MG63 (cell line): ENCODE results near the gene EXOC7. TPM values are rescaled to one million over a fixed set of nuclear protein-coding genes. Genes with fewer than 3 reads are reported as not detected.
"Not testable (repeated sequence)": the region's sequence is repeated elsewhere in the genome, so short reads cannot be mapped to it uniquely, and the experiment has no call there.

Experiments
- DNase-seq: peaks from one replicate; pipeline ENCODE4 v3.0.0-alpha.2; 2020
- H3K27me3 ChIP-seq: fragments of 250-450 bp; sonication (Bioruptor Pico); 2 replicates; pipeline ENCODE4 v1.5.1; 2020; ENCODE audit warnings: mild to moderate bottlenecking, moderate library complexity
- H3K36me3 ChIP-seq: fragments of 250-450 bp; sonication (Bioruptor Pico); 2 replicates; pipeline ENCODE4 v1.5.1; 2020; ENCODE audit warnings: mild to moderate bottlenecking, moderate library complexity
- H3K4me3 ChIP-seq: fragments of 250-450 bp; sonication (Bioruptor Pico); 2 replicates; pipeline ENCODE4 v1.5.1; 2020; ENCODE audit warnings: mild to moderate bottlenecking, moderate library complexity
- H3K9me3 ChIP-seq: fragments of 250-450 bp; sonication (Bioruptor Pico); 2 replicates; pipeline ENCODE4 v1.5.1; 2020; ENCODE audit warnings: mild to moderate bottlenecking, moderate library complexity
- total RNA-seq: library from RNA; depleted of rRNA; stranded (reverse); fragments of >200 nt; shearing (Covaris generic); gene quantifications from 2 replicates; pipeline ENCODE4 v1.2.3, GENCODE V29; 2014; ENCODE audit warnings: low replicate concordance

The EXOC7 gene
- total RNA-seq, 1 experiment from 2014 or later: 81.8 TPM

DNA sequence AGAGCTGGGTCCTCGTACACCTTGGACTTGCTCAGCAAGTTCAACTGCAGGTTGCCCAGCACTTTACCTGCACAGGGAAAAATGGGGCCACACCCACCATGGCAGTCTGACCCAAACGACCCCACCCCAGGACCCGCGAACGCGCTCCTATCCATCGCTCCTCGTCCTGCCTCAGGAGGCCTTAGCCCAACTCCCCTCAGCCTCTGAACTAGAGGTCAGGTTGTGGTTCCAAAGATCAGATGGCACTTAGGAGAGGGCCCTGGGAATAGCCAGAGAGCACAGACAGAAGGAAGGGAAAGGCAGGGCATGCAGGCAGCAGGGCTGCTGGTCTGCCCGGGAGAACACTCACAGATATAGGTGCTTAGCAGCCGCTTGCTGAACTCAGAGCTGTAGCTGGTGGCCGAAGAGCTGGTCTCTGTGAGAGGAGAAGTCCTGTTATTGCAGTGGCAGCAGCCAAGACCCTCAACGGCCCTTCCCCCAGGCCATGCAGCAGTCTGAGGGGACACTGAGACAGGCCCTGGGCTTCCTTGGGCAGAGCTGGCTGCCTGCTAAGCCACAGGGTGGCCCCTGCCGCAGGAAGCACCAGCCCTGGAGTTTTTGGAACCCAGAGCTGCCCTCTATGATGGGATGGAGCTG is 17.7 kb downstream of the EXOC7 start:
- Histone ChIP-seq H3K27me3 (no peaks in the 10 kb centered on the region), H3K36me3 (peaks cover 58% of the 10 kb centered on the region), H3K4me3 (no peak overlapping the region), H3K9me3 (no peaks in the 10 kb centered on the region)
- no peak for DNase-seq

DNA sequence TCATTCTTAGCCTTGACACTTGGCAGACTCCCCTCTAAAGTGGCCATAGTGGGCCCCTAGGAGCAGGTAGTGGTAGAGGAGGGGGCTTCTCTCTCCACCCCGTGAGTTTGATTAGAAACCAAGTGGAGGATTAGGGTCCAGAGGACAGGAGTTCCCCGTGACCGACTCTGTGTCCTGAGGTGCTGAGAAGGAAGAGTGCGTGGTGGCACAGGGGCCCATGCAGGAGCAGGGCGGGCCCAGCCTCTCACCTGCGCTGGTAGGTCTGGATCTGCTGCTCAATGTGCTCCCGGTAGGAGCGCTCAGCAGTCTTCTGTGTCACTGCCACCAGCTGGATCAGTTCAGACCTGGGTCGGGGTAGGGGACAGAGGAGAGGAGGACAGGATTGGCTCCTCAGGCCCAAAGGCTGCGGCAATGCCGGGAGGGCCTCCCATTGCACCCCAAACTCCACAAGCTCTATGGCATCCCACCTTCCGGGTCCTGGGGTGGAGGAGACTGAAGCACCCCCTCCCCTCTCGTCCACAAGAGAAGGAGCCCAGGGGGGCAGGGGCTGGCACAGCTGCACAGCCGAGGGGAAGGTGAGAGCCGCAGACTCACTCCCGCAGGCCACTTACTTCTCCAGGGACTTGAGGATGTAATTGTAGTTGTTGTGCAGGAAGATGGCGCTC is 18.4 kb downstream of the EXOC7 start:
- Histone ChIP-seq H3K9me3 (no peaks in the 10 kb centered on the region), H3K36me3 (peaks cover 51% of the 10 kb centered on the region), H3K4me3 (no peak overlapping the region), H3K27me3 (peaks cover 4% of the 10 kb centered on the region)
- DNase-seq: no peak

DNA sequence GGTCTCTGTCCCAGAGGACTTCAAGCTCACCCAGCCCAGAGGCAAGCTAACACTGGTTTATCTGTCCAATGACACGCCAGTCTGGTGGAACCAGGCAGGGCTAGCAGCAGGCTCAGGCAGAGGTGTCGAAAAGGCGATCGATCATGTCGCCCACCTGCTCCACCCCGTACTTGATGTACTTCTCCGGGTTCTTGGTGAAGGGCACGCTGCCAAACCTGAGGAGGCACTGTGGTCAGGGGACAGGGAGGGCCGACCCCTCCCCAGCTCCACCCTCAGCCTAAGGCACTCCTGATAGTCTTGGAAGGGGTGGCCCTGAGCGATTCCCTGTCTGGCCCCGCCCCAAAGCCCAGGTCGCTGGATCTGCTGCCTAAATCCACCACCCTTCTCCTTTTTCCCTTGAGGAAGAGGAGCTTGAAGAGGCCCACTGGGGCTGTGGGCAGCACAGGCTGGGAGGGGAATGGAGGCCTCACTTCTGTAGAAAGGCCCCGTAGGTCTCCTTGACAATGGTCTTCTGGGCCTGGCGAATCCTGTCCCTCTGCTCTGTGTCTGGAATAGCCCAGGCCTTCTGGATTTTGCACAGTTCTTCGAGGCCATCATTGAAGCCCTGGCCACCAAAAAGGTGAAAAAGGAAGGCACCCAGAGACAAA is 19.9 kb downstream of the EXOC7 start:
- H3K36me3 ChIP-seq: peaks cover 36% of the 10 kb centered on the region

DNA sequence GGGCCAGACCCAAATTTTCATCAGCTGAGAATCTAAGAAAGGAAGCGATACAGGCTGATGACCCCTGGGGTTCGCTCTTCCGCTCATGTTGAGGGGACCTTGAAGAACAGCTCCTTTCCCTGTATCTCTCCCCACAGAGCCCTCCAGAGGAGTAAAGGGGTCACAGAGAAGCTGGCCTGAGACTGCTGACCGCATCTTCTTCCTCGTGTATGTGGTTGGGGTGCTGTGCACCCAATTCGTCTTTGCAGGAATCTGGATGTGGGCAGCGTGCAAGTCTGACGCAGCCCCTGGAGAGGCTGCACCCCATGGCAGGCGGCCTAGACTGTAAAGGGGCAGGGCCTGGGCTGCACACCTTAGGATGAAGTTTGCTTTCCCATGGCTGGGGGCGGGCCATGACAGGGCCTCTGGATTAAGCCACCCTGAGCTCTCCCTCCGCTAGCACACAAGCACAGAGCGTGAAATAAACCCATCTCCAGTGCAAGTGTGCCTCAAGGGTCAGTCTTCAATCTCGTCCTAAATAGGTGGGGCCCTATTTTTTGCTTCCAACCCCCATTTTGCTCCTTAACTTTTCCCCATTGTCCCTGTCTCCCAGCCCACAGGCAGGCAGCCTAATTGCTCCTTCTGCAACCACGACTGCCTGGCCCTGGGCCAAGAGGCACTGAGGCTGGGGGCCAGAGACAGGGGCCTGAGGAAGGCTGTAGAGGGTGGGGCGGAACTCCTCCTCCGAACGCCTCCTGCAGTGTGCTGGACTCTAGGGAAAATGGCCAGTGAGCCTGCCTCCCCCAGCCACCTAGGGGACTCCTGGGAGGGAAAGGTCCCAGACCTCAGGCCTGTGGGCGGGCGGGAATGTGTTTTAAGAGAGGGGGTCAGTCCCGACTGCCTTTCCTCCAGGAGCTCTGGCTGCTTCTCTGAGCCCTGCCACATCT is 21.0 kb downstream of the EXOC7 start:
- DNase-seq: no peak
- Histone ChIP-seq H3K9me3 (no peaks in the 10 kb centered on the region), H3K36me3 (peaks cover 27% of the 10 kb centered on the region), H3K4me3 (no peak overlapping the region), H3K27me3 (peaks cover 29% of the 10 kb centered on the region)

More for the DNA sequence above, 19.9 kb downstream of the EXOC7 start:
- no peak for DNase-seq
- no peaks in the 10 kb centered on the region for H3K9me3 ChIP-seq
- H3K4me3 ChIP-seq: no peak overlapping the region
- peaks cover 20% of the 10 kb centered on the region for H3K27me3 ChIP-seq

DNA sequence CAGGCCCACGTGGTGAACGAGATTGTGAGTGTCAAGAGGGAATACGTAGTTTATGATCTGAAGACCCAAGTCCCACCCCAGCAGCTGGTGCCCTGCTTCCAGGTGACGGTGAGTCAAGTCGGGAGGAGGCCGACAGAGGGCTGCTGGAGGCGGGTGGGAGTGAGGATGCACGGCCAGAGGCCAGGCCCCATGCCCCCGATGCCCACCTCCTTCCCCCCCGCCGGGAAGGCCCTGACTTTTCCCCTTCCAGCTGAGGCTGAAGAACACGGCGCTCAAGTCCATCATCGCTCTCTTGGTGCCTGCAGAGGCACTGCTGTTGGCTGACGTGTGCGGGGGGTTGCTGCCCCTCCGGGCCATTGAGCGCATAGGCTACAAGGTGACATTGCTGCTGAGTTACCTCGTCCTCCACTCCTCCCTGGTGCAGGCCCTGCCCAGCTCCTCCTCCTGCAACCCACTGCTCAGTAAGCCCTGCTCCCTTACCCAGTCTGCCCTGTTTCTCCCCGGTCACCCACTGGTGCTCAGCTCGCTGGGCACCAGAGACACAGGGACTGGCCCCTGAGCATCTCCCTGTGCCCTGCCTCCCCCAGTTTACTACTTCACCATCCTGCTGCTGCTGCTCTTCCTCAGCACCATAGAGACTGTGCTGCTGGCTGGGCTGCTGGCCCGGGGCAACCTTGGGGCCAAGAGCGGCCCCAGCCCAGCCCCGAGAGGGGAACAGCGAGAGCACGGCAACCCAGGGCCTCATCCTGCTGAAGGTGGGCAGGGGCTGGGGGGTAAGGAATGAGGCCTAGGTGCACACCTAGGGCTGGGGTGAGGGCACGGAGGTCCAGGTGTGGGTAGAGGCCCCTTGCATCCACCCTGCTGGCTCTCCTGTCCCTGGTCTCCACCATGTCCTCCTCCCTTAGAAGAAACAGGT is 22.0 kb downstream of the EXOC7 start:
- peaks cover 21% of the 10 kb centered on the region for H3K36me3 ChIP-seq
- H3K9me3 ChIP-seq: no peaks in the 10 kb centered on the region
- H3K4me3 ChIP-seq: no peak overlapping the region
- peaks cover 40% of the 10 kb centered on the region for H3K27me3 ChIP-seq
- DNase-seq: no peak

DNA sequence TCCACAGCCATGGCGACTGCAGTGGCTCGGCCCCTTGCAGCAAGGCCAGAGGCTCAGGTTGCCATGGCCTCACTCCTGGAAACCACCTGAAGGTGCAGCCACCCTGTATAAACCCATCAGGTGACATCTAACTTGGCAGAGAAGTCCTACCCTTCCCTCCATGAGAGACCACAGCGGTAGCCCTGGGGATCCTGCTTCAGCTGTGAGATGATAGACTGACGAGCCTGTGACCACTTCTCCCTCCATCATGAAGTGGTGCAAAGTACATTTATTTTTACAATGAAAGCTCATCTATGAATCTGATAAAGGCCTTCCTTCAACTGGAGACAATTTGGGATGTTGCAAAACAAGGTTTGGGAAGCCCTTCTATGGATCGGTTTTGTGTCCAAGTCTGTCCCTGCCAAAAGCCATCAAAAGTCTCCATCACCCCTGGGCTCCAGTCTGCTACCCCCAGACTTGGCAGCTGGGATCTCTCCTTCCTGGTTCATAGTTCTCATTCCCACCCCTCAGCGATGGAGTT is 22.8 kb downstream of the EXOC7 start:
- H3K4me3 ChIP-seq: no peak overlapping the region
- H3K9me3 ChIP-seq: no peaks in the 10 kb centered on the region
- H3K36me3 ChIP-seq: peaks cover 19% of the 10 kb centered on the region
- no peak for DNase-seq
- peaks cover 47% of the 10 kb centered on the region for H3K27me3 ChIP-seq

DNA sequence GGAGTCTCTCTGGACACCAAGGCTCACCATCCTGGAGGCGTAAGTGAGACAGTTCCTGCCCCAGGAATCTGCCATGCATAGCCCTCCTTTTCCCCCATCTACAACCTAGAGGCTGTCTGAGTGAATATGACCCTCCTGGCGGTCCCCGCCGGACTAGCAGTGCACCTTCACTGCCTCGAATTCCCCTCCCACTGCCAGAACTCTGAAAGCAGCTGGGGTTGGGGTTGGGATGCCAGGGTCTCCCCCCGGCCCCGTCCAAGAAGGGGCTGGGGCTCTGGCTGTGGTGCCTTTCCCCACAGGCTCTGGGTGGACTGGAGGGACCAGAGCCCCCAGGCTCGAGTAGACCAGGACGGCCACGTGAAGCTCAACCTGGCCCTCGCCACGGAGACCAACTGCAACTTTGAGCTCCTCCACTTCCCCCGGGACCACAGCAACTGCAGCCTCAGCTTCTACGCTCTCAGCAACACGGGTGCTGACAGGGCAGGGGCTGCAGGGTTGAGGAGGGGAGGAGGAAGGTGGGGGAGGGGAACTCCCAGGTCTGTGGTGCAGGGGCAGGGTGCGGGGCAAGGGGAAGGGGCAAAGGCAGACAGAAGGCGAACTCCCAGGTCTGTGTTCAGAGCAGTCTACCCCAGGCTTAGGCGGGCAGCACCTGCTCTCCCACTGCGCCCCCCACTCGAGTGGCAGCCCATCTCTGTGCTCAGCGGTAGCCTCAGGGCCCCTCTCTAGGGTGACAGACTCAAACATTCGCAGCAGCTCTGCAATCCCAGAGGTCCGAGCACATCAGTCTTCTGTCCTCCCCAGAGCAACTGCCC is 23.4 kb downstream of the EXOC7 start:
- peaks cover 53% of the 10 kb centered on the region for H3K27me3 ChIP-seq
- H3K9me3 ChIP-seq: no peaks in the 10 kb centered on the region
- peaks cover 15% of the 10 kb centered on the region for H3K36me3 ChIP-seq
- H3K4me3 ChIP-seq: no peak overlapping the region
- DNase-seq: no peak

DNA sequence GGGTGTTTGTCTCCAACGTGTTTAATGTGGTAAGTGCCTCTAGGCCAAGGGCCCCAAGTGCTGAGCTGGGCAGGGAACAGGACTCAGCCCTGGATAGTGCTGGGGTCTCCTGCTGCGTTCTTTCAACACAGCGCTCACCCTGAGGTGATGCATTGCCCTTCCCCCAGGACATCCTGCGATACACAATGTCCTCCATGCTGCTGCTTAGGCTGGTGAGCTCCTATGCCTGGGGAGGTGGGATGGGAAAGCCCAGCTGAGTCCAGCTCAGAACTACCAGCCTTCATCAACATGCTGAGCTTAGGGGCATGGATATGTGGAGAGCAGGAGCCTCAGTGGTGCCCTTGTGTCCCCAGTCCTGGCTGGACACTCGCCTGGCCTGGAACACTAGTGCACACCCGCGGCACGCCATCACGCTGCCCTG is 24.0 kb downstream of the EXOC7 start:
- Histone ChIP-seq H3K4me3 (no peak overlapping the region), H3K9me3 (no peaks in the 10 kb centered on the region), H3K27me3 (peaks cover 60% of the 10 kb centered on the region), H3K36me3 (peaks cover 10% of the 10 kb centered on the region)
- no peak for DNase-seq

DNA sequence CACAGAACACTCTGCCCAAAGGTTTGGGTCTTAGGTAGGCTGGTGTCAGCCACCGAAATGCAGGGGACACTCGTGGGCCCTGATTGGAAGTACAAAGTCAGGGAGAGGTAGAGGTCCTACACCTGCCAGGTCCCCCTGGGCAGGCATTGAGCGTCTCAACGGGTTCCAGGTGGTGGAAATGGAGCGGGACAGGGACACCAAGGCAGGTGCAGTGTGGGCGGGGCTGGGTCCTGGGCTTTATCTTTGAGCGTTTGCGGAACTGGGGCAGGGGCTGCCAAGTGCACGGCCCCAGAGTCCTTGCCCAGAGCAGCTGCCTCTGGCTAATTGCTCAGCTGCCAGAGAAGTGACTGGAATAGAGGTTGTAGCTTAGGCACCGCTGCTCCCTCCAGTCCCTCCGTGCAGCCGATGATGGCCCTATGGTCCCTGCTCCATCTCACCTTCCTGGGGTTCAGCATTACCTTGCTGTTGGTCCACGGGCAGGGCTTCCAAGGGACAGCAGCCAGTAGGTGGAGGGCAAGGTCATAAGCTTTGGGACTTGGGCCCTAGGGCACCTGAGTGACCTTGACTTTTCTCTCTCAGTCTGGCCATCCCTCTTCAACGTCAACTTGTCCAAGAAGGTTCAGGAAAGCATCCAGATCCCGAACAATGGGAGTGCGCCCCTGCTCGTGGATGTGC is 24.6 kb downstream of the EXOC7 start, which contains the start of gene ZACN:
Gene ZACN (plus strand): TSS at position 323 of the 675 bp plus-strand sequence. CDS start 83 bp downstream, at position 406.
- H3K9me3 ChIP-seq: no peaks in the 10 kb centered on the region
- peaks cover 5% of the 10 kb centered on the region for H3K36me3 ChIP-seq
- H3K4me3 ChIP-seq: no peak within 1 kb of the TSS
- peaks cover 65% of the 10 kb centered on the region for H3K27me3 ChIP-seq
- DNase-seq: no peak

DNA sequence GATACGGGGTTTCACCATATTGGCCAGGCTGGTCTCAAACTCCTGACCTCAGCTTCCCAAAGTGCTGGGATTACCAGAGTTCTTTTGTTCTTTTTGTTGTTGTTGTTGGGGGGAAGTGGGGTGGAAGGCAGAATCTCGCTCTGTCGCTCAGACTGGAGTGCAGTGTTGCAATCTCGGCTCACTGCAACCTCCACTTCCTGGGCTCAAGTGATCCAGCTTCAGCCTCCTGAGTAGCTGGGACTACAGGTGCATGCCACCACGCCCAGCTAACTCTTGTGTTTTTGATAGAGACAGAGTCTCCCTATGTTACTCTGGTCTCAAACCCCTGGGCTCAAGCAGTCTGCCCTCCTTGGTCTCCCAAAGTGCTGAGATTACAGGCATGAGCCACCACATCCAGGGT is 25.2 kb downstream of the EXOC7 start:
- not testable (repeated sequence) for H3K9me3 ChIP-seq, H3K36me3 ChIP-seq, DNase-seq, H3K4me3 ChIP-seq
- peaks cover 71% of the 10 kb centered on the region for H3K27me3 ChIP-seq

DNA sequence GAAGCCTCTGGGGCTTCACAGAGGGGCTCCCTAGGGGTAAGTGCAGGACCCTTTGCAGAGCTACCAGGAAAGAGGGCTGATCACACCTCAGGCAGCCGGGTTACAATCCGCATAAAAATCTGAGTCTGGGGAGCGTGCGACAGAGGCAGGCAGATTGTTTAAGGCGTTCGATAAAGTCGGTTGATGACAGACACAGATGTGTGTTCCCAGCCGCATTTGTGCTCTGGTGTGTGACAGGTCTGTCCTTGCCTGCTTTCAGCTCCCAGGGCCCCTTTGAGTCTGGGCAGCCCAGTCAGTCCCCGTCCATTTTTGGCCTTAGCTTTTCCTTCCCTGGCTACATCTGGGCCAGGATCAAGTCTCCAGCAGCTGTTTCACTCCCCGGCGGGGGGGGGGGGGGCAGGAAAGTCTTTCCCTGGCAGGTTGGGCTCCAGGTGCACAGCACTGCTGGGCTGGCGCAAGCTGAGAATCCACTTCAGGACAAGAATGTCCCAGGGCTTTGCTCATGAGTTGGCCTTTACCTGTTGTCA is 25.9 kb downstream of the EXOC7 start:
- H3K9me3 ChIP-seq: no peaks in the 10 kb centered on the region
- no peak for DNase-seq
- no peak overlapping the region for H3K4me3 ChIP-seq
- H3K27me3 ChIP-seq: peaks cover 71% of the 10 kb centered on the region
- H3K36me3 ChIP-seq: no peaks in the 10 kb centered on the region; the same call in 1 of the 2 replicates

DNA sequence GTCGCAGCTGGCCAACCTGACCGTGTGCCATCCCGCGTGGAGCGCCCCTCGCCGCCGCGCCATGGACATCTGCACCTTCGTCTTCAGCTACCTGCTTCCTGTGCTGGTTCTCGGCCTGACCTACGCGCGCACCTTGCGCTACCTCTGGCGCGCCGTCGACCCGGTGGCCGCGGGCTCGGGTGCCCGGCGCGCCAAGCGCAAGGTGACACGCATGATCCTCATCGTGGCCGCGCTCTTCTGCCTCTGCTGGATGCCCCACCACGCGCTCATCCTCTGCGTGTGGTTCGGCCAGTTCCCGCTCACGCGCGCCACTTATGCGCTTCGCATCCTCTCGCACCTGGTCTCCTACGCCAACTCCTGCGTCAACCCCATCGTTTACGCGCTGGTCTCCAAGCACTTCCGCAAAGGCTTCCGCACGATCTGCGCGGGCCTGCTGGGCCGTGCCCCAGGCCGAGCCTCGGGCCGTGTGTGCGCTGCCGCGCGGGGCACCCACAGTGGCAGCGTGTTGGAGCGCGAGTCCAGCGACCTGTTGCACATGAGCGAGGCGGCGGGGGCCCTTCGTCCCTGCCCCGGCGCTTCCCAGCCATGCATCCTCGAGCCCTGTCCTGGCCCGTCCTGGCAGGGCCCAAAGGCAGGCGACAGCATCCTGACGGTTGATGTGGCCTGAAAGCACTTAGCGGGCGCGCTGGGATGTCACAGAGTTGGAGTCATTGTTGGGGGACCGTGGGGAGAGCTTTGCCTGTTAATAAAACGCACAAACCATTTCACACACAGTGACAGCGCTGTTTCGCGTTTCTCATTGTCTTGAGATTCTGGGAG is 26.6 kb downstream of the EXOC7 start:
- Histone ChIP-seq H3K27me3 (peaks cover 71% of the 10 kb centered on the region), H3K4me3 (no peak overlapping the region), H3K36me3 (no peaks in the 10 kb centered on the region), H3K9me3 (no peaks in the 10 kb centered on the region)
- DNase-seq: no peak

DNA sequence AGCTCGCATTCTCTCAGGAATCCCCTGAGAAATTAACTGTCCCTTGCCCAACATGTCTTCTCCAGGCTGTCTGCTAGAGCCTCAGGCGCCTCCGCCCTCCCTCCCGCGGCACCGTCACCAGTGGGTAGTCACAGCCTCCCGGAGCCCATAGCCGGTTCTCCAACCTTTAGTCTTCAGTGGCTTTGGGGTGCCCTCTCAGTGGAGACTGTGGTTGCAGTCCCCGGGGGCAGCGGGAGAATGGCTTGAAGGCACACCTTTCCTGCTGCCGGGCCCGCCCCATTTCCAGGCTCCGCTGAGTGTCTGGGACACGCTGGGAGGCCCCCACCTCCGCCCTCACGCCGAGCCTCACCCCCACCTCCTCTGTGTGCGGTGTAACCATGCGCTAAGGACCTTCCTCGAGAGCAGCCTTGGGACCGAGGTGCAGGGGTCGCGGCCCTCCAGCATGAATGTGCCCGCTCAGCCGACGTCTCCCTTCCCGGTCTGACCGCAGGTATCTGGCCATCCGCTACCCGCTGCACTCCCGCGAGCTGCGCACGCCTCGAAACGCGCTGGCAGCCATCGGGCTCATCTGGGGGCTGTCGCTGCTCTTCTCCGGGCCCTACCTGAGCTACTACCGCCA is 27.3 kb downstream of the EXOC7 start:
- no peaks in the 10 kb centered on the region for H3K36me3 ChIP-seq
- no peak for DNase-seq
- H3K4me3 ChIP-seq: no peak overlapping the region
- H3K9me3 ChIP-seq: no peaks in the 10 kb centered on the region
- H3K27me3 ChIP-seq: peaks cover 71% of the 10 kb centered on the region
